ENCODE results near the gene HNRNPH1.

DNA sequence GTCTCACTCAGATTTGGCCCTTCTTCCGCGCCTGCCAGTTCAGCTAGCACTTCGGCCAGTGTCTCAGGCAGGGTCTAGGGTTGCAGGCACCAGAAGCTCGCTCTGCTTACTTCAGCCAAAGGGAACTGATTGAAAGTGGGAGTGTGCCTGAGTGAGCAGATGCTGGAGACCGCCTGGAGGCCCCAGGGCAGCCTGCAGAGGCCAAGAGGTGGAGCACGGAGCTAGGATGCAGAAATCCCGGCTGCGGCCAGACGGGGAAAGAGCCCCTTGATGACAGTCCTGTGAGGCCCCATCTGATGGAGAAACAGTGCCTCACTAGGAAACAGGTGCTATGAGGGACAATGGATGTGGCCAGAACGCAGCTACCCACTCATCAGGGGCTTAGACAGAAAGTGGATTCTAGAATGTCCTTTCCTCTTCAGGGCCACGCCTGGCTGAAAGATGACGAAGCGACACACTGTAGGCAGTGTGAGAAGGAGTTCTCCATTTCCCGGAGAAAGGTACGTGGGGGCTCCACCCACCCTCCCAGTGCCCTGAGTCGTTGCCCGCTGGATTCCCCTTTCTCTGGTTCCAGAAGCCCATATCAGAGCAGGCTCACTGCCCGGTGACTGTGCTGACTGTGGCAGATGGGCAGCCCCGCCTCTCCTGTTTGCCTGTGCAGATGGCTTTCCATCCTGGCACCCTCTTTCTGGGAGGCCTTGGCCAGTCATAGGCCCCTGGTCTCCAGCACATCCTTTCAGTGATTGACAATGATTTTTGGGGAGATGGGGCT lies 16.1 kb downstream of the HNRNPH1 start:
- TF ChIP-seq, protein P1, sequence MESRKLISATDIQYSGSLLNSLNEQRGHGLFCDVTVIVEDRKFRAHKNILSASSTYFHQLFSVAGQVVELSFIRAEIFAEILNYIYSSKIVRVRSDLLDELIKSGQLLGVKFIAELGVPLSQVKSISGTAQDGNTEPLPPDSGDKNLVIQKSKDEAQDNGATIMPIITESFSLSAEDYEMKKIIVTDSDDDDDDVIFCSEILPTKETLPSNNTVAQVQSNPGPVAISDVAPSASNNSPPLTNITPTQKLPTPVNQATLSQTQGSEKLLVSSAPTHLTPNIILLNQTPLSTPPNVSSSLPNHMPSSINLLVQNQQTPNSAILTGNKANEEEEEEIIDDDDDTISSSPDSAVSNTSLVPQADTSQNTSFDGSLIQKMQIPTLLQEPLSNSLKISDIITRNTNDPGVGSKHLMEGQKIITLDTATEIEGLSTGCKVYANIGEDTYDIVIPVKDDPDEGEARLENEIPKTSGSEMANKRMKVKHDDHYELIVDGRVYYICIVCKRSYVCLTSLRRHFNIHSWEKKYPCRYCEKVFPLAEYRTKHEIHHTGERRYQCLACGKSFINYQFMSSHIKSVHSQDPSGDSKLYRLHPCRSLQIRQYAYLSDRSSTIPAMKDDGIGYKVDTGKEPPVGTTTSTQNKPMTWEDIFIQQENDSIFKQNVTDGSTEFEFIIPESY (IDR thresholded peaks at IDR 0.05) = no peak
- TF ChIP-seq, protein P2, sequence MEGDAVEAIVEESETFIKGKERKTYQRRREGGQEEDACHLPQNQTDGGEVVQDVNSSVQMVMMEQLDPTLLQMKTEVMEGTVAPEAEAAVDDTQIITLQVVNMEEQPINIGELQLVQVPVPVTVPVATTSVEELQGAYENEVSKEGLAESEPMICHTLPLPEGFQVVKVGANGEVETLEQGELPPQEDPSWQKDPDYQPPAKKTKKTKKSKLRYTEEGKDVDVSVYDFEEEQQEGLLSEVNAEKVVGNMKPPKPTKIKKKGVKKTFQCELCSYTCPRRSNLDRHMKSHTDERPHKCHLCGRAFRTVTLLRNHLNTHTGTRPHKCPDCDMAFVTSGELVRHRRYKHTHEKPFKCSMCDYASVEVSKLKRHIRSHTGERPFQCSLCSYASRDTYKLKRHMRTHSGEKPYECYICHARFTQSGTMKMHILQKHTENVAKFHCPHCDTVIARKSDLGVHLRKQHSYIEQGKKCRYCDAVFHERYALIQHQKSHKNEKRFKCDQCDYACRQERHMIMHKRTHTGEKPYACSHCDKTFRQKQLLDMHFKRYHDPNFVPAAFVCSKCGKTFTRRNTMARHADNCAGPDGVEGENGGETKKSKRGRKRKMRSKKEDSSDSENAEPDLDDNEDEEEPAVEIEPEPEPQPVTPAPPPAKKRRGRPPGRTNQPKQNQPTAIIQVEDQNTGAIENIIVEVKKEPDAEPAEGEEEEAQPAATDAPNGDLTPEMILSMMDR (IDR thresholded peaks at IDR 0.05; ENCODE audit: low read depth, low read length, missing input control) = no peak
- TF ChIP-seq GABPA (IDR thresholded peaks at IDR 0.05 in 1 of 2, conservative IDR thresholded peaks at IDR 0.05 in 1 of 2) (no peak), FOXA1 (IDR thresholded peaks at IDR 0.05) (no peak), RAD21 (IDR thresholded peaks at IDR 0.05) (no peak), JUND (IDR thresholded peaks at IDR 0.05) (no peak), TAF1 (conservative IDR thresholded peaks at IDR 0.05) (no peak)
- TF ChIP-seq, protein P3, sequence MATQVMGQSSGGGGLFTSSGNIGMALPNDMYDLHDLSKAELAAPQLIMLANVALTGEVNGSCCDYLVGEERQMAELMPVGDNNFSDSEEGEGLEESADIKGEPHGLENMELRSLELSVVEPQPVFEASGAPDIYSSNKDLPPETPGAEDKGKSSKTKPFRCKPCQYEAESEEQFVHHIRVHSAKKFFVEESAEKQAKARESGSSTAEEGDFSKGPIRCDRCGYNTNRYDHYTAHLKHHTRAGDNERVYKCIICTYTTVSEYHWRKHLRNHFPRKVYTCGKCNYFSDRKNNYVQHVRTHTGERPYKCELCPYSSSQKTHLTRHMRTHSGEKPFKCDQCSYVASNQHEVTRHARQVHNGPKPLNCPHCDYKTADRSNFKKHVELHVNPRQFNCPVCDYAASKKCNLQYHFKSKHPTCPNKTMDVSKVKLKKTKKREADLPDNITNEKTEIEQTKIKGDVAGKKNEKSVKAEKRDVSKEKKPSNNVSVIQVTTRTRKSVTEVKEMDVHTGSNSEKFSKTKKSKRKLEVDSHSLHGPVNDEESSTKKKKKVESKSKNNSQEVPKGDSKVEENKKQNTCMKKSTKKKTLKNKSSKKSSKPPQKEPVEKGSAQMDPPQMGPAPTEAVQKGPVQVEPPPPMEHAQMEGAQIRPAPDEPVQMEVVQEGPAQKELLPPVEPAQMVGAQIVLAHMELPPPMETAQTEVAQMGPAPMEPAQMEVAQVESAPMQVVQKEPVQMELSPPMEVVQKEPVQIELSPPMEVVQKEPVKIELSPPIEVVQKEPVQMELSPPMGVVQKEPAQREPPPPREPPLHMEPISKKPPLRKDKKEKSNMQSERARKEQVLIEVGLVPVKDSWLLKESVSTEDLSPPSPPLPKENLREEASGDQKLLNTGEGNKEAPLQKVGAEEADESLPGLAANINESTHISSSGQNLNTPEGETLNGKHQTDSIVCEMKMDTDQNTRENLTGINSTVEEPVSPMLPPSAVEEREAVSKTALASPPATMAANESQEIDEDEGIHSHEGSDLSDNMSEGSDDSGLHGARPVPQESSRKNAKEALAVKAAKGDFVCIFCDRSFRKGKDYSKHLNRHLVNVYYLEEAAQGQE (IDR thresholded peaks at IDR 0.05) = no peak

Measured in liver (tissue), 3 donors.